Measurements from ENCODE around the gene ARID5A.

ARID5A gene

GRCh38 chr2:96591054-96591453, 54.5 kb downstream of the ARID5A start:
- Histone ChIP-seq H3K36me3 (peaks cover 66% of the 10 kb centered on the region), H3K9ac (no peak overlapping the region), H3K4me3 (no peak overlapping the region), H4K20me1 (no peaks in the 10 kb centered on the region; the same call in 1 of the 2 replicates), H3K27me3 (no peaks in the 10 kb centered on the region), H3K27ac (no peak overlapping the region), H3K9me3 (no peaks in the 10 kb centered on the region), H3K4me1 (no peaks in the 10 kb centered on the region), H3K4me2 (no peak overlapping the region)
- TF ChIP-seq Cebpa-rat (IDR thresholded peaks at IDR 0.05), result no peak

DNA sequence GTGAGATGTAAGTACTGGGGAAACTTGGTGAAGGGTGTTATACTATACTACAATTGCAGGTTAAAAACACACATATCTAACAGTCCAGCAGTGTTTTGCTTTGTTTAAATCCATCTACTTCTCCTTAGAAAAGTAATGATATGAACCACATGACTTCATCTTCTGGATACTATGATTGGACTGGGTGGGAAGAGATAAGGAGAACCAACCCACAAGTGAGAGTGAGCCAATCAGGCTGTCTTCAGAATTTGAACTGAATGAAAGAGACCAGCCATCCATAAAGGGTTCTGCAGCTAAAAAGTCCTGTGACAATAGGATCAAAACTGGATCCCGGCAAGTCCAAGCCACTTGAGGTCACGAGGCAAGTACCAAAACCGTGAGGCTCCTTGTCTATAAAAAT, 54.9 kb downstream of the ARID5A start:
- Histone ChIP-seq H3K9me3 (no peaks in the 10 kb centered on the region), H3K9ac (no peak overlapping the region), H3K27ac (no peak overlapping the region), H3K27me3 (no peaks in the 10 kb centered on the region), H3K4me3 (no peak overlapping the region), H3K36me3 (peaks cover 69% of the 10 kb centered on the region), H4K20me1 (no peaks in the 10 kb centered on the region; the same call in 1 of the 2 replicates), H3K4me2 (no peak overlapping the region), H3K4me1 (no peaks in the 10 kb centered on the region)
- TF ChIP-seq Cebpa-rat (IDR thresholded peaks at IDR 0.05), result no peak

GRCh38 chr2:96594282-96594681, 57.7 kb downstream of the ARID5A start:
- no peak overlapping the region for H3K27ac ChIP-seq
- H3K9ac ChIP-seq, result no peak overlapping the region
- H3K9me3 ChIP-seq, result no peaks in the 10 kb centered on the region
- no peak overlapping the region for H3K4me3 ChIP-seq
- H3K36me3 ChIP-seq, result peaks cover 90% of the 10 kb centered on the region
- H3K4me2 ChIP-seq, result no peak overlapping the region
- no peaks in the 10 kb centered on the region for H3K4me1 ChIP-seq
- no peak for TF ChIP-seq Cebpa-rat (IDR thresholded peaks at IDR 0.05)
- no peaks in the 10 kb centered on the region for H3K27me3 ChIP-seq
- H4K20me1 ChIP-seq, result no peaks in the 10 kb centered on the region; the same call in 1 of the 2 replicates

- no peak overlapping the region for H3K9ac ChIP-seq
- H3K4me3 ChIP-seq, result no peak overlapping the region
- H3K27me3 ChIP-seq, result no peaks in the 10 kb centered on the region
- no peaks in the 10 kb centered on the region; the same call in 1 of the 2 replicates for H4K20me1 ChIP-seq
- no peak for TF ChIP-seq Cebpa-rat (IDR thresholded peaks at IDR 0.05)
- H3K4me2 ChIP-seq, result no peak overlapping the region
- H3K4me1 ChIP-seq, result no peaks in the 10 kb centered on the region
- H3K27ac ChIP-seq, result no peak overlapping the region
- peaks cover 92% of the 10 kb centered on the region for H3K36me3 ChIP-seq
- no peaks in the 10 kb centered on the region for H3K9me3 ChIP-seq
These were observed 58.2 kb downstream of the ARID5A start for GRCh38 chr2:96594691-96595152.

DNA sequence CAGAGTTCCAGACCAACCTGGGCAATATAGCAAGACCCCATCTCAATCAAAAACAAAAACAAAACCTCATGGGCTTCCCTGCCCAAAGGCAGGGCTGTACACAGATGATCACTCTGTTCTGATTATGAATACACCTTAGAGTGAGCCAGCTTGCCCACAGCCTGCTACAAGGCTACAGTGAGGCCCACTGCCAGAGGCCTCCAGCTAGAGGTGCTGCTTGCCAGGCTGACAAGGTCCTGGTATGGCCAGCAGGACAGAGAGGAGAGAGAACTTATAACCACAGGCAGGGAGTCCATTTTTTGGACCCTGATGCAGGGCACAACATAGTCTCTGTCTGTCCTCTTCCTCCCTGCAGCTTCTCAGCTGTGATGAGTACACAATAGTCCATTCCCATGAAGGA, 60.0 kb downstream of the ARID5A start:
- no peaks in the 10 kb centered on the region; the same call in 1 of the 2 replicates for H4K20me1 ChIP-seq
- H3K9ac ChIP-seq, result no peak overlapping the region
- H3K4me3 ChIP-seq, result no peak overlapping the region
- H3K36me3 ChIP-seq, result peaks cover 97% of the 10 kb centered on the region
- no peaks in the 10 kb centered on the region for H3K27me3 ChIP-seq
- H3K4me1 ChIP-seq, result peaks cover 2% of the 10 kb centered on the region
- TF ChIP-seq Cebpa-rat (IDR thresholded peaks at IDR 0.05), result no peak
- H3K4me2 ChIP-seq, result no peak overlapping the region
- no peak overlapping the region for H3K27ac ChIP-seq
- H3K9me3 ChIP-seq, result no peaks in the 10 kb centered on the region

GRCh38 chr2:96599941-96600340, 63.4 kb downstream of the ARID5A start:
- peaks cover 17% of the 10 kb centered on the region for H3K4me1 ChIP-seq
- peaks cover 97% of the 10 kb centered on the region for H3K36me3 ChIP-seq
- no peaks in the 10 kb centered on the region for H3K27me3 ChIP-seq
- no peak overlapping the region for H3K4me3 ChIP-seq
- no peaks in the 10 kb centered on the region for H3K9me3 ChIP-seq
- H4K20me1 ChIP-seq, result peaks cover 18% of the 10 kb centered on the region
- no peak overlapping the region for H3K9ac ChIP-seq
- no peak overlapping the region for H3K4me2 ChIP-seq
- TF ChIP-seq Cebpa-rat (IDR thresholded peaks at IDR 0.05), result no peak
- H3K27ac ChIP-seq, result no peak overlapping the region

DNA sequence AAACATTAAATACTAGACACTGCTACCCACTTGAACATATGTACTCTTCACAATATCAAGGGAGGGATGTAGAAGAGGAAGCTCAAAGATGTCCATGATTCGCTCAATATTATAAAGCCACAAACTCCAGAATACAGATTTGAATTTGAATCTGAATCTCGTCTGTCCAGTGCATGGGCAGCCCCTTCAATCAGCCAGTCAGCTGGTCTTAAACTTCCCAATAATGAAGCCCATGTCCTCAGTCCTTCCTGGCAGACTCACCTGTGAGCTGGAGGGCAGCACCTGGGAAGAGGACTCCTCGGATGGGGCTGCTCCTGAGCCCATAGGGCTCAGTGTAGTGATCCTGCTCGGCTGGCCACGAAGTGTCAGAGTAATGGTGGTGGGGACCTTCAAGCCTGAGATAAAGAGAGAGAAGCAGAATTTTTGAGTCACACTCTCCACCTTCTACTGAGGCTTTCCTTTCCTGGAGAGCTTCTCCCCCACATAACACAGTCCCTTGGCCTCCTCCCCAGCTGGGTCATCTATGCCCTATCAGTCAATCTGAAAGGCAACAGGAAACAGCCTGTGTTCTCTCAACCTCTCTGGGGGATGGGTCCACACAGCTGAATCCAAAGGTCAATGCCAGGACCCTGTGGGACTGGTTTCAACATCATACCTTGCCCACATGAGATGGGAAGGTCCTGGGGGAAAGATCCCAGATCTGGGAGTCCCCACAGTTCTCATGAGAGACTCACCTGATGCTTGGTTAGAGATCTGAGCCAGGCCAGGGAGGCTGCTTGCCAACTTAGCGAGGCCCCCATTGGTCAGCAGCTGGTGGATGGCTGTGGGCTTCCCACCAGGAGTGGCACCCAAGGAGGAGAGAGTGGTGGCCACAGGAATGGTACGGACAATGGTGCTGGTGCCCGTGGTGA, 65.1 kb downstream of the ARID5A start:
- no peaks in the 10 kb centered on the region for H3K27me3 ChIP-seq
- peak overlapping the region; percentile 15; the same call in 1 of the 2 replicates for H3K4me2 ChIP-seq
- no peak overlapping the region for H3K4me3 ChIP-seq
- peaks cover 33% of the 10 kb centered on the region for H4K20me1 ChIP-seq
- no peak for TF ChIP-seq Cebpa-rat (IDR thresholded peaks at IDR 0.05)
- H3K9ac ChIP-seq, result no peak overlapping the region
- H3K27ac ChIP-seq, result no peak overlapping the region
- peaks cover 17% of the 10 kb centered on the region for H3K4me1 ChIP-seq
- no peaks in the 10 kb centered on the region for H3K9me3 ChIP-seq
- H3K36me3 ChIP-seq, result peaks cover 97% of the 10 kb centered on the region
